Thoracic aorta (tissue), 2 donors: ENCODE data around the gene HIP1R. TPM values are rescaled to one million over a fixed set of nuclear protein-coding genes. Genes with fewer than 3 reads are reported as not detected.

Experiments used
- ATAC-seq: fragments of 150-250 bp; one replicate; pipeline ENCODE4 v1.8.0; 2017; ENCODE audit warnings: low read depth; ENCODE audit not compliant: insufficient number of reproducible peaks, low FRiP score
- DNase-seq: peaks from one replicate; pipeline ENCODE4 v3.0.0-alpha.2; 2020; ENCODE audit warnings: low spot score
- H3K27ac ChIP-seq, 2 donors: fragments of 200-600 bp; sonication (generic); 1 replicate in 1 of 2; 2 replicates in 1 of 2; pipeline ENCODE4 v1.5.1; 2016; ENCODE audit warnings: mild to moderate bottlenecking in 2 of 2, moderate library complexity in 2 of 2
- H3K27me3 ChIP-seq: fragments of 200-600 bp; sonication (generic); replicated peaks from 2 replicates; pipeline ENCODE4 v1.6.0; 2016; ENCODE audit warnings: mild to moderate bottlenecking; ENCODE audit not compliant: insufficient read depth
- H3K36me3 ChIP-seq: fragments of 200-600 bp; sonication (generic); one replicate; pipeline ENCODE4 v1.5.1; 2016
- H3K4me1 ChIP-seq, 2 donors: fragments of 200-600 bp; sonication (generic); 1 replicate in 1 of 2; 2 replicates in 1 of 2; pipeline versions ENCODE4 v1.5.1 to v1.6.0; 2016; ENCODE audit warnings: low read depth in 2 of 2, mild to moderate bottlenecking in 1 of 2; ENCODE audit not compliant: control insufficient read depth in 1 of 2
- H3K4me3 ChIP-seq: fragments of 200-600 bp; sonication (generic); 2 replicates; pipeline ENCODE4 v1.5.1; 2016; ENCODE audit warnings: mild to moderate bottlenecking
- H3K9me3 ChIP-seq: fragments of 200-600 bp; sonication (generic); 2 replicates; pipeline ENCODE4 v1.5.1; 2016
- total RNA-seq, 2 donors: library from RNA; depleted of rRNA; stranded (reverse); fragments of >200 nt; gene quantifications; one replicate each; pipeline versions ENCODE4 v1.1.0 to v1.2.3, GENCODE V29; 2016
- TF ChIP-seq, protein P1 (sequence below): fragments of 200-600 bp; sonication (generic); IDR thresholded peaks from one replicate; pipeline ENCODE4 v1.5.1; 2019; ENCODE audit warnings: antibody characterized with exemption

The HIP1R gene
- total RNA-seq, 2 donors from 2014 or later, result 109 to 131 TPM

DNA sequence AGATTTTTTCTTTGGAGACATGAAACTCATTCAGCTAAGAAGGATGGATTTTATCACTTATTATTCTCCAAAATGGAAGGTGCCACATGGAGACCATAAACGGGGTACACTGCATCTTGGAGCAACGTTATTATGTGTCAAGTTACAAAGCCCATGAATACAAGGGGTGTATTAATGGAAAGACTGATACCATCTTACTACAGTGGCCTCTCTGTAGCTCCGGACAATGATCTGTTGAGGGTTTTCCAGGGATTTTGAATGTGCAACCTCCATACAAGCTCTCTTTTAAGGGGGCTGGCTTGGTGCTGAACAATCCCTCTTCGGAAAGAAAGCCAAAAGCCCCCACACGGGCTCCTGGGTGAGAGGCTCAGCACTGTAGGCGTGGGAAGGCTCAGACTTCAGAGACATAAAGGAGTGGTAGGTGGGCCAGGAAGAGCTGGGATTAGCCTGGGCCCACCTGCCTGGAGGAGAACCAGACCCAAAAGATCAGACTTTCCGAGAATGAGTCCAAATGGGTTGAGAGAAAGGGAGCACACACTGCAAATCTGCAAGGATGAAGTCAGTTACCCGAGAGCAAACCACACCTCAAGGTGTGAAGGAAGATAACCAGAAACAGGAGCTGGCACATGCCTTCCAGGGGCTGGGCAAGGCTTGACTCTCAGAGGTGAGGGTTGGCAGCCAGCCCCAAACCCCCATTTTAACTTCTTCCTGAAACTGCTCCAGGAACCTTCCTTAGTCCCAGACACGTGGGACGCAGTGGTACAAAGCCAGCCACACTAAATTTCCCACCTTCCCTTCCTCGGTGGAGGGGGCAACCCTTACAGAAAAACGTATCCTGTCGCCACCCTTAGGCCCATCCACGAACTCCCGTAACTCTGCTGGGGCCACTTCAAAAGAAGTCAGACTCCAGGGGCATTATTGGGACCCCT, 59.2 kb downstream of the HIP1R start:
- H3K4me3 ChIP-seq, result peak overlapping the region; percentile 91
- TF ChIP-seq, protein P1, sequence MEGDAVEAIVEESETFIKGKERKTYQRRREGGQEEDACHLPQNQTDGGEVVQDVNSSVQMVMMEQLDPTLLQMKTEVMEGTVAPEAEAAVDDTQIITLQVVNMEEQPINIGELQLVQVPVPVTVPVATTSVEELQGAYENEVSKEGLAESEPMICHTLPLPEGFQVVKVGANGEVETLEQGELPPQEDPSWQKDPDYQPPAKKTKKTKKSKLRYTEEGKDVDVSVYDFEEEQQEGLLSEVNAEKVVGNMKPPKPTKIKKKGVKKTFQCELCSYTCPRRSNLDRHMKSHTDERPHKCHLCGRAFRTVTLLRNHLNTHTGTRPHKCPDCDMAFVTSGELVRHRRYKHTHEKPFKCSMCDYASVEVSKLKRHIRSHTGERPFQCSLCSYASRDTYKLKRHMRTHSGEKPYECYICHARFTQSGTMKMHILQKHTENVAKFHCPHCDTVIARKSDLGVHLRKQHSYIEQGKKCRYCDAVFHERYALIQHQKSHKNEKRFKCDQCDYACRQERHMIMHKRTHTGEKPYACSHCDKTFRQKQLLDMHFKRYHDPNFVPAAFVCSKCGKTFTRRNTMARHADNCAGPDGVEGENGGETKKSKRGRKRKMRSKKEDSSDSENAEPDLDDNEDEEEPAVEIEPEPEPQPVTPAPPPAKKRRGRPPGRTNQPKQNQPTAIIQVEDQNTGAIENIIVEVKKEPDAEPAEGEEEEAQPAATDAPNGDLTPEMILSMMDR, result no peak
- peak overlapping the region; percentile 84 to 89 for H3K27ac ChIP-seq
- ATAC-seq, result no peak
- no peaks in the 10 kb centered on the region for H3K9me3 ChIP-seq
- DNase-seq, result no peak
- no peaks in the 10 kb centered on the region for H3K36me3 ChIP-seq
- no peaks in the 10 kb centered on the region for H3K27me3 ChIP-seq
- peaks cover 47 to 55% of the 10 kb centered on the region in 2 donors for H3K4me1 ChIP-seq

DNA sequence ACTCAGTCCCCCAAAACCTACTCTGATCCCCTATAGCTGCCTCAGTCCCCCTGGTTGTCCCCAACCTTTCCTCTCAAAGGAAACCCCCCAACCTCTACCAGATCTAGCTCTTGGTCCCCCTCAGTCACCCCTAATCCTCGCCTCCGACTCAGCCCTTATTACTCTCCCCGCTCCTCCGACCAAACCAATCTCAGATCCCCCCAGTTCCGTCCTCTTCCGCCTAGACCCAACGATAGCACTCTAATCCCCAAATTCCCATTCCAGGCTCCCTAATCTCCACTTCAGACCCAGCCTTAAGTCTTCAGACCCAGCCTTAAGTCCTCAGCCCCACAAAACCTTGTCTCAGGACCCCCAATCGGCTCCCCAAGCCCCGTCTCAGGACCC, 60.1 kb downstream of the HIP1R start:
- Histone ChIP-seq H3K27me3 (no peaks in the 10 kb centered on the region), H3K36me3 (no peaks in the 10 kb centered on the region), H3K4me3 (peak overlapping the region; percentile 91), H3K4me1 (peaks cover 39 to 47% of the 10 kb centered on the region in 2 donors), H3K9me3 (no peaks in the 10 kb centered on the region), H3K27ac (peak overlapping the region; percentile 84 to 89)
- ATAC-seq (no peak), DNase-seq (no peak)
- TF ChIP-seq, protein P1, result no peak

DNA sequence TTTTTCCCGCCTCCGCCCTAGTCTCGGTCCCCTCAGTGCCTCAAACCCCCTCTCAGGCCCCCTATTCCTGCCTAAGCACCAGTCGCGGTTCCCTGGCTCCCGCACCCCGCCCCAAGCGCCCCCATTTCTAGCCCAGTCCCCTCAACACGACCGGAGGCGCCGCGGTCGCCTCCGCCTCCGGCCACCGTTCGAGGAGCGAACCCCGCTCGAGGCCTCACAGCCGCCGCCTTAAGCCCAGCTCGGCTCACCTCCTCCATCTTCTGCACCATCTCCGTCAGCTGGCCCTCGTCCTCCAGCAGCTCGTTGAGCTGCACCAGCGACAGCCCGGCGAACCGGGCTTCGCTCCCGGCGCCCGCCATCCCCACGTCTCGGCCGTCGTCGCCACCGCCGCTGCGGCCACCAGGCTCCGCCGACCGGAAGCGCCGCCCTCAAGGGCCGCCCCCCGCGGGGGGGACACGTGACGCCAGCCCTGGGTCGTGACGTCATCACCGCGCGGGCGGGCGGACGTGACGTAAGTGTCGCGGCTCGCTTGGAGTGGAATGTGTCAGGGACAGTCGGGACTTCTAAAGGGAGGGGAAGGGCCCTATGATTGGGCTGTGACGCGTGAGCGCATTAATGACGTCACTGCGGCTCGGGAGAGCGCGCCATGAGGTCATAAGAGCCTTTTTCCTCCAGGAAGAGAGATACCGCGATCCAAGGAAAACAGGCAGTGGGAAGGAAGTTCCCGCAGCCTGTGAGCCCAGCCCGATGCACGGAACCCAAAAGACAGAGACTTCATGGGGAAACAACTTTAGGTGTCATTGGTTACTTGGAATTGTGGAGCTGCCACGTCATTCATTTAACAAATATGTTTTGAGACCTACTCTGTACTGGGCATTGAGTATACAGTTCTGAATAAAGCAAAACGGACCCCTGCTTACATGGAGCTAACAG, 60.7 kb downstream of the HIP1R start, which contains the start of gene VPS37B:
TSS of gene VPS37B (minus strand) at position 421 of the 933 bp plus-strand sequence. CDS start at position 359, 62 bp downstream.
- H3K4me1 ChIP-seq, result peaks cover 32 to 40% of the 10 kb centered on the region in 2 donors

DNA sequence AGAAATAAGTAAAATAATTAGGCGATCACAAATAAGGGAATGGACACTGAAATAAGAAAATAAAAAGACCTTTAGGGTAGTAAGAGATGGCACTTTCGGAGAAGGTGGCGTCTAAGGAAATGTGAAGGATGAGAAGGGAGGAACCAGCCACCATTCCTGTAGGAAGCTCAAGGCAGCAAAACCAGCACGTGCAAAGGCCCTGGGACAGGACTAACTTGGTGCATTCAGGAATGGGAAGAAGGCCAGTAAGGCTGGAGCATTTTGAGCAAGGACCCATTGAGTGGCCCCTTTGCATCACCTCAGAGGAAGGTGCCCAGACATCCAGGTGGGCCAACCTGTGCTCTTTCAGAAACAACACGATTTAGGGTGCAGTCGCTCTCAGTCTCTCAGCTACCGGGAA, 61.4 kb downstream of the HIP1R start:
- H3K9me3 ChIP-seq, result no peaks in the 10 kb centered on the region
- H3K27me3 ChIP-seq, result no peaks in the 10 kb centered on the region
- peaks cover 26 to 33% of the 10 kb centered on the region in 2 donors for H3K4me1 ChIP-seq
- peak overlapping the region; percentile 91 for H3K4me3 ChIP-seq
- no peaks in the 10 kb centered on the region for H3K36me3 ChIP-seq
- ATAC-seq, result no peak
- TF ChIP-seq, protein P1, result no peak
- H3K27ac ChIP-seq, result peak overlapping the region; percentile 34 to 84
- DNase-seq, result no peak

More for the DNA sequence above, 60.7 kb downstream of the HIP1R start, which contains the start of gene VPS37B:
- DNase-seq (peak; percentile 64), ATAC-seq (peak; percentile 39)
- TF ChIP-seq, protein P1, result no peak
- Histone ChIP-seq H3K27ac (peak within 1 kb of the TSS; percentile 84 to 89), H3K27me3 (no peaks in the 10 kb centered on the region), H3K9me3 (no peaks in the 10 kb centered on the region), H3K36me3 (no peaks in the 10 kb centered on the region), H3K4me3 (peak within 1 kb of the TSS; percentile 91)
